Activated T-cell treated with anti-CD3 and anti-CD28 coated beads, Interleukin-2, amount 50 U/mL, for 24 hours (primary cell): Measurements from ENCODE around the gene LRRIQ4.

ENCODE experiments used
- DNase-seq: peaks from one replicate; pipeline ENCODE4 v3.0.0-alpha.2; 2020
- H3K27ac Mint-ChIP-seq: 2 replicates; pipeline ENCODE4 v1.8.0; 2020; ENCODE audit warnings: mild to moderate bottlenecking, mixed read lengths
- H3K27me3 Mint-ChIP-seq: 2 replicates; pipeline ENCODE4 v1.8.0; 2020; ENCODE audit warnings: mixed read lengths
- H3K36me3 Mint-ChIP-seq: 2 replicates; pipeline ENCODE4 v1.8.0; 2020; ENCODE audit warnings: low read depth, mixed read lengths
- H3K4me1 Mint-ChIP-seq: 2 replicates; pipeline ENCODE4 v1.8.0; 2020; ENCODE audit warnings: low read depth, mixed read lengths
- H3K4me3 Mint-ChIP-seq: 2 replicates; pipeline ENCODE4 v1.8.0; 2020; ENCODE audit warnings: mild to moderate bottlenecking, moderate library complexity, mixed read lengths
- H3K9me3 Mint-ChIP-seq: 2 replicates; pipeline ENCODE4 v1.8.0; 2020; ENCODE audit warnings: mixed read lengths

LRRIQ4 gene

GRCh38 chr3:169861871-169862270 is 49.2 kb downstream of the LRRIQ4 start:
- DNase-seq: no peak
- peaks cover 13% of the 10 kb centered on the region for H3K27me3 Mint-ChIP-seq
- no peaks in the 10 kb centered on the region for H3K36me3 Mint-ChIP-seq
- H3K27ac Mint-ChIP-seq: no peak overlapping the region
- H3K4me3 Mint-ChIP-seq: no peak overlapping the region
- no peaks in the 10 kb centered on the region for H3K9me3 Mint-ChIP-seq
- H3K4me1 Mint-ChIP-seq: peaks cover 22% of the 10 kb centered on the region

- Mint-ChIP-seq H3K9me3 (no peaks in the 10 kb centered on the region), H3K27me3 (peaks cover 7% of the 10 kb centered on the region), H3K4me3 (no peak overlapping the region), H3K27ac (no peak overlapping the region), H3K36me3 (no peaks in the 10 kb centered on the region), H3K4me1 (peaks cover 22% of the 10 kb centered on the region)
- DNase-seq: peak; percentile 68
Measured at GRCh38 chr3:169863458-169863899, 50.8 kb downstream of the LRRIQ4 start.

GRCh38 chr3:169864270-169864669 is 51.6 kb downstream of the LRRIQ4 start:
- Mint-ChIP-seq H3K4me1 (peaks cover 22% of the 10 kb centered on the region), H3K27ac (no peak overlapping the region), H3K27me3 (peaks cover 6% of the 10 kb centered on the region), H3K4me3 (no peak overlapping the region), H3K9me3 (no peaks in the 10 kb centered on the region), H3K36me3 (no peaks in the 10 kb centered on the region)
- DNase-seq: no peak

DNA sequence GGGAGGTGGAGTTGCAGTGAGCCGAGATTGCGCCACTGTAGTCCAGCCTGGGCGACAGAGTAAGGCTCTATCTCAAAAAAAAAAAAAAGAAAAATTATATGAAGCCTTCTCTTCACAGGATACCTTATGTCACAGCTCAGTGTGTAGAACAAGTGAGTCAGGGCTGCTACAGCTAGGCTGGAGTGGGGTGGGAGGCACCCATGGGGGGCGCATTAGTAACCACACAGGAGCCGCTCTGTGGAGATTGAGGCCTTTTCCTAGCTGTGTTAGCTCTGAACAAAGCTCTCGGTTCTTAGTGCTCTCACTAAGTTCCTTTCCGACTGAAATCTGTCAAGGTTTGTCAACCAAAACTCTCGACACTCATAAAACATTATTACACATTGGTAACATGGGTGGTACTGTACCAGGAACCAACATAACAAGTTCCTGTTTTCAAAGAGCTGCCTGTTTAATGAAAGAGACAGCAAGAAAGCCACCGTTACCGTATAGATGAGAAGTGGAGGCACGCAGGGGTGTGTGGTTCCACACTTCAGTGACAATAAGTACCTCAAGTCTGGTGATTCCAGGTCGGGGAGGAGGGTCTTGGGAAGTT is 52.6 kb downstream of the LRRIQ4 start:
- no peak overlapping the region for H3K4me3 Mint-ChIP-seq
- DNase-seq: peak; percentile 42
- H3K36me3 Mint-ChIP-seq: no peaks in the 10 kb centered on the region
- H3K27ac Mint-ChIP-seq: peak overlapping the region; percentile 15
- no peaks in the 10 kb centered on the region for H3K9me3 Mint-ChIP-seq
- H3K4me1 Mint-ChIP-seq: peaks cover 27% of the 10 kb centered on the region
- H3K27me3 Mint-ChIP-seq: peaks cover 5% of the 10 kb centered on the region

DNA sequence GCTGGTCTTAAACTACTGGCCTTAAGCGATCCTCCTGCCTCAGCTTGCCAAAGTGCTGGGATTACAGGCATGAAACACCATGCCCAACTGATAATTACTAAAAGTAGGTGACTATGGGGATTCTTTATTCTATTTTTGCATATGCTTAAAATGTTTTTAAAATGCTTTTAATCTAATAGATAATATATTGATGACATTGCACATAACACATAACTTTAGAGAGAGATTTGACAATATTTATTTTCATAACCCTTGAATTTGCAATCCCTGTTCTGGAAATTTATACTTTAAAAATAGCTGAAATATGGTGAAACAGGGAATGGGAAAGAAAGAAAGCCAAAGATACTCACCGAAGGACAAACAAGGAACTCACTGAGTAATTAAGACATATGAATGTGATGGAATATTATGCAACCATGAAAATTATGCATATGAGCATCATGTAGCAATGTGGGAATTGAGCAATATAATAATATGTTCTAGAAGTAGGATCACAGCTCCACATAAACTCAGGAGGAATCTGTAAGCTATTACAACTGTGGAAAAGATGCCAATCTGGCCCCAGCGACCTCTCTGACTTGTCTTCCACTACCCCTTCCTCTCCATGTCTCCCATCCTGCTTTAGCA is 55.0 kb downstream of the LRRIQ4 start:
- H3K4me3 Mint-ChIP-seq: no peak overlapping the region
- no peaks in the 10 kb centered on the region for H3K36me3 Mint-ChIP-seq
- no peak for DNase-seq
- H3K27ac Mint-ChIP-seq: no peak overlapping the region
- no peaks in the 10 kb centered on the region for H3K27me3 Mint-ChIP-seq
- no peaks in the 10 kb centered on the region for H3K9me3 Mint-ChIP-seq
- H3K4me1 Mint-ChIP-seq: peaks cover 40% of the 10 kb centered on the region

DNA sequence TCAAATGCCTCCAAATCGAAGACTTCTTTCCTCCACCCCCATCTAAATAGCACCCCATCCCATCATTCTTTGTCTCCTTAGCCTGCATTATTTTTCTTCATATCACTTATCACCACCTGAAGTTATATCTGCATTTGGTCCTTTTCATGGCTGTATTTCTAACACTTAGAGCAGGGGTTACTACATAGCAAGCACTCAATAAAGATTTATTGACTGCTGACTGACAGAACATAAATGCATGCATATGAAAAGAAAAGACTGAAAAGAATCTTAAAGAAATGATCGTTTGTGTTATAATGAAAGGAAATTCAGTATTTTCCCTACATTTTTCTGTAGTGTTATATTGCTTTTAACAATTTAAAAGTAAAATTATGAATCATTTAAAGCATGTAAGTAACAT is 55.7 kb downstream of the LRRIQ4 start:
- Mint-ChIP-seq H3K4me3 (no peak overlapping the region), H3K27ac (no peak overlapping the region), H3K36me3 (no peaks in the 10 kb centered on the region), H3K27me3 (no peaks in the 10 kb centered on the region), H3K9me3 (no peaks in the 10 kb centered on the region), H3K4me1 (peaks cover 38% of the 10 kb centered on the region)
- DNase-seq: no peak

DNA sequence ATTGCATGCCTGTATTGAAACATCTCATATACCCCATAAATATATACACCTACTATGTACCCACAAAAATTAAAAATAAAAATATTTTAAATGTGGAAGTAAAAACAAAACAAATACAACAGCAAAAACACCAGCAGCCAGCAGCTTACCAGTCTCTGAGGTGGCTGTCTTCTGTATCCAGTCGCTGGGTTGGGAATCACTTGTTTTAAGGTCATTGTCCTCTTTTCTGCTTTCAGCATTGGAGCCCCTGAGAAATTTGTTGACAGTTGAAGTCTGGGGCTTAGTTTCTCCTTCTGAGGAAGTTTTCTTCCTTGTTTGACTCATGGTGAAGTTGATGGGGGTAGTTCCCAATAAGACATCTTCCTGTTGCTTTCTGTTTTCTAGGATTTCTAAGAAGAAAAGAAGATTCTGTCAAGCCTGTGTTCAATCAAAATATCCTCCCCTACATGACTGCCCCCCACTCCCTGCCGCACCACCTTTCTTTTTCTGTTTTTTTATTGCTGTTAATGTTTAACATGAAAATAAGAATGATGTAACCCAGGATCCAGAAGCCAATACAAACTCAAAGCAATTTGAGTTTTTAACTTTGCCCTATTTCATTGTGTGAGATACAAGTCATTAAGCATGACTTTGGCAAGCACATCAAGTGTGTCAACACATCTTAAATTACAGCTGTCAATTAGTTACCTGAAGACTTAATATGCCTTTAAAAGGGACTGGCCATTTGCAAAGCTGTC is 57.0 kb downstream of the LRRIQ4 start, which contains the start of gene LRRC31:
TSS of gene LRRC31 (minus strand) at position 452 of the 737 bp plus-strand sequence. CDS start at position 324, 128 bp downstream.
- Mint-ChIP-seq H3K27ac (no peak within 1 kb of the TSS), H3K9me3 (no peaks in the 10 kb centered on the region), H3K4me1 (peaks cover 27% of the 10 kb centered on the region), H3K36me3 (no peaks in the 10 kb centered on the region), H3K4me3 (no peak within 1 kb of the TSS), H3K27me3 (no peaks in the 10 kb centered on the region)
- DNase-seq: no peak

GRCh38 chr3:169871129-169871886 is 58.6 kb downstream of the LRRIQ4 start:
- peaks cover 18% of the 10 kb centered on the region for H3K4me1 Mint-ChIP-seq
- H3K27ac Mint-ChIP-seq: no peak overlapping the region
- no peak overlapping the region for H3K4me3 Mint-ChIP-seq
- H3K9me3 Mint-ChIP-seq: no peaks in the 10 kb centered on the region
- H3K36me3 Mint-ChIP-seq: no peaks in the 10 kb centered on the region
- no peaks in the 10 kb centered on the region for H3K27me3 Mint-ChIP-seq
- no peak for DNase-seq

DNA sequence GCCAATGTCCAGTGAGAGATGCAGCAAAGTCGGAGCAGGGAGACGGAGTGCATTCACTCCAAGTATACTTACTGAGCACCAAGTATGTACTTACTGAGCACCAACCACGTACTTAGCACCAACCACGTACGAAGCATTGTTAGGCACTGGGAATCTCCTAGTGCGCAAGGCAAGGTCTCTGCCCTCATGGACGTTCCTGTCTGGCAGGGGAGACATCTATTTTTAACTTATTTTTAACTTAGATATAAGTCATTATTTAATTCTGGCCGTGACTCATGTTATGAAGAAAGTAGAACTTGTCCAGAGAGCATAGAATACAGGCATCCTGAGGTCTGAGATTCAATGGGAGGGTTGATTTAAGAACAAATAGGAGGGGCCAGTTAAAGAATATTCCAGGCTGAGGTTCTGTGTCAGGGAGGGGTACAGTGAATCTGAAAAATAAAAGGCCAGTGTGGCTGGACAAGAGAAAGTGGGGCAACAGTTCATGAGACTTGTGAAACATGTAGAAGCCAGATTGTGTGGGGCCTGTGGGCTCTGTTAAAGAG is 66.4 kb downstream of the LRRIQ4 start:
- Mint-ChIP-seq H3K27ac (no peak overlapping the region), H3K4me1 (peaks cover 5% of the 10 kb centered on the region), H3K4me3 (no peak overlapping the region), H3K9me3 (no peaks in the 10 kb centered on the region), H3K36me3 (no peaks in the 10 kb centered on the region), H3K27me3 (no peaks in the 10 kb centered on the region)
- DNase-seq: no peak

DNA sequence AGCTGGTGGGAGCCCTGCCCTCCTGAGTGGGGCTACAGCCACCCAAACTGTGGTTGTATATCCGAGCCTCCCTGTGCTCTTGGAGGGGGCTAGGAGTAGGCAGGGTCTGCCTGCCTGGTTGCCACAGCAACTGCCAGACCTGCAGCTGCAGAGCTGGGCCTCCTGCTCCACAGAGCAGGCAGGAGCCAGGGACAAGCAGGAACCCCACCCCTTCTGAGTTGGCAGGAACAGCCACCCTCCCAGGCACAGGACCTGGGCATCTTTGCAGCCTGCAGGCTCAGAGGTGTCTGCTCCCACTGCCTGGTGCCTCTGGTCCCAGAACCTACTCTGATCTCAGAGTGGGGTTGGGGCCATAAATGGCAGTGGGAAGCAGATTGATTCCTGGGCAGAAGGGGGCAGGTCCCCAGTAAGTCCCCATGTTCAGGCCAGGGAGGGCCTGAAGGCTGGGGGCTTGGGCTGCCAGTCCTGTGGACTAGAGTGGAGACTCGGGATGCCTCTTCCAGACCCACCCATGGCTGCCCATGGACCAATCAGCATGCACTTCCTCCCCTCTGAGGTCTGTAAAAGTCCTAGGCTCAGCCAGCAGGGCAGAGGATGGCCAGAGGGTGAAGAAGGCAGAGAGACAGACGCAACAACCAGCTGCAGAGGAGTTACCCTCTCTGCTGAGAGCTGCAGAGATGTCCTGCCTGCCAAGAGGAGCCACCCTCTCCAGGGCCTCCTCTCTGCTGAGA is 67.3 kb downstream of the LRRIQ4 start:
- no peaks in the 10 kb centered on the region for H3K36me3 Mint-ChIP-seq
- no peak for DNase-seq
- H3K9me3 Mint-ChIP-seq: no peaks in the 10 kb centered on the region
- H3K27ac Mint-ChIP-seq: no peak overlapping the region
- no peaks in the 10 kb centered on the region for H3K27me3 Mint-ChIP-seq
- H3K4me3 Mint-ChIP-seq: no peak overlapping the region
- peaks cover 5% of the 10 kb centered on the region for H3K4me1 Mint-ChIP-seq

DNA sequence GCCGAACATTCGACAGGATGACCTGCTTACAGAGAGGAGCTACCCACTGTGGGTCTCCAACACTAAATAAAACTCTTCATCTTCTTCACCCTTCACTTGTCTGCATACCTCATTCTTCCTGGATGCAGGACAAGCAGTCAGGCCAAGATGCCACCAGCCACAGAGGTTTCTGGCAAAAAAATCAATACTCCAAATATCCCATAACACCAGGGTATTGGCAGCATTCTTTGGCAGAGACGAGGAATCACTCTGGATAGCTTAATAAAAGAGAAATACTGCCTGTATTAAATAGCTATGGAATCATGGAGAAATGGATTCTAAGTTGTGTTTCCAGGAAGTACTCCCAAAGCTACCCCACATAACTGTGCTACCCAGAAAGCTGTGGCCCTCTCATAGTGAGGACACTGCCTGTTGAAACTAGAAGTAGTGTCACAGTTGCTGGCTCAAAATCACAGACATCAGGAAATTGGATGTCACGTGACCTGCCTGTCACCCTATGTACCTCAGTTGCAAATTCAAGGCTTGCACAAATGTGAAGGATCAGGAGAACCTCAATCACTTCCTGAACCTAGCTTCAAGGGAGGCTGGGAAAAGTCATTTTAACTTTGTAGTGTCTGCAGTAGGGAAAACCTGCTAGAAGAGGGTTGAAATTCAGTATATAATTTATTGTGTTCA is 68.0 kb downstream of the LRRIQ4 start:
- H3K9me3 Mint-ChIP-seq: no peaks in the 10 kb centered on the region
- H3K4me3 Mint-ChIP-seq: no peak overlapping the region
- H3K4me1 Mint-ChIP-seq: peaks cover 5% of the 10 kb centered on the region
- DNase-seq: no peak
- H3K27ac Mint-ChIP-seq: no peak overlapping the region
- H3K36me3 Mint-ChIP-seq: no peaks in the 10 kb centered on the region
- no peaks in the 10 kb centered on the region for H3K27me3 Mint-ChIP-seq

DNA sequence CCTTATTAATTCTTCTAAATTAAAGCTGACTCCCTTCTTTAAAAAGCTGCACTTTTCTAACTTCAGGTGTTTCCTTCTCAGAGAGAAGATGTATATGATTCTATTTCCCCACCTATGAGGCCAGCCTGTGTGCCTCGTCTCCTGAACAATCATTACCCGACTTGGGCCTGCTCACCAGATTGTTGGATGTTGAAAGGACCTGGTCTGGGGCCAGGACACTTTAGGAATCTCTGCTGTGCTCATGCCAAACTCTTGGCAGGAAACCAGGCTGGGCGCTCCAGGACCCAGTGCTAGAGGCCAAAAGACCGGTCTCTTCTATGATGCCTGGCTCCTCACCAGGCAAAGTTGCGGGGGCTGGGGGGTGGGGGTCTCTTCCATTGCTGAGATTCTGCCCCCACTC is 74.0 kb downstream of the LRRIQ4 start:
- Mint-ChIP-seq H3K4me3 (no peak overlapping the region), H3K27ac (no peak overlapping the region), H3K9me3 (no peaks in the 10 kb centered on the region), H3K27me3 (no peaks in the 10 kb centered on the region), H3K4me1 (no peaks in the 10 kb centered on the region), H3K36me3 (no peaks in the 10 kb centered on the region)
- DNase-seq: no peak
